Ishikawa (cell line): ENCODE results near the gene TTLL6.

Experiments
- CEBPB ChIP-seq: IDR thresholded peaks from 2 replicates; pipeline ENCODE4 v1.6.1; 2012
- EGR1 ChIP-seq: IDR thresholded peaks from 2 replicates; pipeline ENCODE4 v1.6.1; 2012
- TAF1 ChIP-seq: IDR thresholded peaks from 2 replicates; pipeline ENCODE4 v1.6.1; 2012; ENCODE audit warnings: low read depth, mild to moderate bottlenecking
- YY1 ChIP-seq: IDR thresholded peaks from 2 replicates; pipeline ENCODE4 v1.6.1; 2012; ENCODE audit warnings: low read depth
- TF ChIP-seq, protein P1 (sequence below): IDR thresholded peaks from 2 replicates; pipeline ENCODE4 v1.6.1; 2012

DNA sequence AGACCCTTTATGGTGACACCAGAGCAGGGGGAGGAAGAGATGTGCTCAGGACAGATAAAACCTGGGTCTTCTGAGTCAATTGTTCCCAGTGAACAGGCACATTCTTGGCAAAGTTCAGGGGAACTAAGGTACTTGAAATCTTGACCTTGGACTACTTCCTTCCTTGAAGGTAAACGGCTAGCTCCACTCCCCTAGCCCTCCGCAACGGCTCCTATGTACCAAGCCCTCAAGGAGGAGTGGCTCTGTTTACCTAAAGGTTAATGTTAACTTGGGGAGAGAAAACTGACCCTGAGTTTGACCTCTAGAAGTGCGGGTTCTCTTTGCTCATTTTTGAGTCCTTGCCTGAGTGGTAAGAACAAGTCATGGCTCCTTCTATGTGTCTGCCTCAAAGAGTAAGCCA lies 7.8 kb downstream of the TTLL6 start:
- no peak for TF ChIP-seq YY1
- no peak for TF ChIP-seq CEBPB
- TF ChIP-seq, protein P1, sequence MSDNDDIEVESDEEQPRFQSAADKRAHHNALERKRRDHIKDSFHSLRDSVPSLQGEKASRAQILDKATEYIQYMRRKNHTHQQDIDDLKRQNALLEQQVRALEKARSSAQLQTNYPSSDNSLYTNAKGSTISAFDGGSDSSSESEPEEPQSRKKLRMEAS = no peak
- no peak for TF ChIP-seq EGR1
- no peak for TF ChIP-seq TAF1
